Astrocyte of the spinal cord (primary cell): ENCODE measurements around the gene KCNIP4.
A peak's percentile ranks its signal among the peaks of the same experiment; 100 is the strongest.

Source experiments
- DNase-seq: peaks from one replicate; pipeline ENCODE4 v3.0.0; 2011; ENCODE audit warnings: low read depth, low spot score
- H3K4me3 ChIP-seq: 2 replicates; pipeline ENCODE4 v1.5.1; 2011; ENCODE audit warnings: low read depth, mild to moderate bottlenecking, low read length, moderate library complexity
- CTCF ChIP-seq: IDR thresholded peaks from 2 replicates; pipeline ENCODE4 v1.5.1; 2012; ENCODE audit warnings: low read depth, mild to moderate bottlenecking, low read length, inconsistent platforms
- in situ Hi-C: cut with HindIII; loops from 2 replicates; pipeline ENCODE4 v1.10.0; 2017; ENCODE audit warnings: low sequenced_read_pairs

Gene KCNIP4

GRCh38 chr4:20859097-20859781, 1089.3 kb downstream of the KCNIP4 start:
- no peak for DNase-seq
- in situ Hi-C loops: no loop called here
- no peak for TF ChIP-seq CTCF
- no peak overlapping the region for H3K4me3 ChIP-seq

GRCh38 chr4:20857081-20857480, 1091.5 kb downstream of the KCNIP4 start:
- in situ Hi-C loops: no loop called here
- no peak for DNase-seq
- TF ChIP-seq CTCF: no peak

GRCh38 chr4:20847124-20847747, 1101.3 kb downstream of the KCNIP4 start:
- no peak for TF ChIP-seq CTCF
- DNase-seq: no peak
- no peak overlapping the region for H3K4me3 ChIP-seq
- in situ Hi-C loops: no loop called here

More at GRCh38 chr4:20857081-20857480, 1091.5 kb downstream of the KCNIP4 start:
- no peak overlapping the region for H3K4me3 ChIP-seq

- no peak overlapping the region for H3K4me3 ChIP-seq
- no peak for DNase-seq
- TF ChIP-seq CTCF: no peak
- in situ Hi-C loops: no loop called here
Observed at GRCh38 chr4:20844311-20844710, 1104.3 kb downstream of the KCNIP4 start.

- H3K4me3 ChIP-seq: no peak overlapping the region
- TF ChIP-seq CTCF: no peak
- in situ Hi-C loops: no loop called here
- DNase-seq: no peak
Observed at GRCh38 chr4:20840648-20841190, 1107.9 kb downstream of the KCNIP4 start.

GRCh38 chr4:20839957-20840356, 1108.6 kb downstream of the KCNIP4 start:
- H3K4me3 ChIP-seq: no peak overlapping the region
- in situ Hi-C loops: no loop called here
- peak; percentile 76 for DNase-seq
- TF ChIP-seq CTCF: no peak
